Measurements from ENCODE around the gene PGC.
A peak's percentile ranks its signal among the peaks of the same experiment; 100 is the strongest.

PGC gene

DNA sequence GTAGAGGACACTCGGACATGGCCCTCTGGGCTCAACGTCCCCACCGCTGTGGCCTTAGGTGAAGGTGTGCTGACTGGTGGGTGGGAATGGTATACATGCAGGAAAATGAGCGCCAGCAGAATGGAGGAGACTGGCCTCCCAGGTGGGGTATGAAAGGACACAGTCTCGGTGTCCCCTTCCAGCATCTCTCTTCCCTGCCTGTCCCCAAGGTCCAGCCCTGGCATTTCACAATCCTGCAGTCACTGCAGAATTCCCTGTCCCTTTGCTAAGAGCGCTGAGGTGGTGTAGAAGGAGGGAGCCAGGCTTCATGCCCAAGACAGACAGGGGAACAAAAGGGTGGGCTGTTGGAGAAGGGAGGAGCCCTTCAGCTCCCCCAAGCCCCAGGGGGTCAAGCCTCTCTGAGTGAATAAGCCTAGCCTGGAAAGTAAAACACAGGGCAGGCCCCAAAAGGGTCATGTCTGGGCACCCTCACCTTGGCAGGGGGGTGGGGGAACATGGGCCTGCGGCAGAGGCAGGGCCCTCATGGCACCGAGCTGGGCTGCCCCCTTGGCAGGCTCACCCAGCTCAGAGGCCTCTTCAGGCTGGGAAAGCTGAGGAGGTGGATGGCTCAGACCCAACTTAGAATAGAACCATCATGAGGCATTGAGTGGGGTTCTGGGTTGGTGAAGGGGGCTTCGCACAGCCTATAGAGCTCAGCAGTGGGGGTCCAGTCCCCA is 35.7 kb downstream of the PGC start:
- DNase-seq: no peak

- no peak for DNase-seq
These were observed 37.8 kb downstream of the PGC start for GRCh38 chr6:41709375-41709774.

DNA sequence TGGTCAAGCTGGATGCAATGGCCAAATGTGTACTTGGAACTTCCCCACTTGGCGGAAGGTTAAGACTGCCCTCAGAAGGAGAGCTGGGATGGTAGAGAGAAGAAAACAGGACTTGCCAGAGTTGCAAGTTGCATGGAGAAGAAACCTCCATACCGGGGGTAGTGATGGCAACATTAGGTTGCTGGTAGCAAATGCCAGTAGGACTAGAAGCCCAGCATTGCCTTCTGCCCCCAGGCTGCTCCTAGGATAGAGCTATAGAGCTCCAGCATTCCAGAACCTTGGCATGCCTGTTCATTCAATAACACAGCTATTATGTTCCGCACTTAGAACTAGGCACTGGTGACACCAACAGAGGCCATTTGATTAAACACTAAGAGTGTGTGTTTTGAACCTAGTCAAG is 38.3 kb downstream of the PGC start:
- DNase-seq: no peak

DNA sequence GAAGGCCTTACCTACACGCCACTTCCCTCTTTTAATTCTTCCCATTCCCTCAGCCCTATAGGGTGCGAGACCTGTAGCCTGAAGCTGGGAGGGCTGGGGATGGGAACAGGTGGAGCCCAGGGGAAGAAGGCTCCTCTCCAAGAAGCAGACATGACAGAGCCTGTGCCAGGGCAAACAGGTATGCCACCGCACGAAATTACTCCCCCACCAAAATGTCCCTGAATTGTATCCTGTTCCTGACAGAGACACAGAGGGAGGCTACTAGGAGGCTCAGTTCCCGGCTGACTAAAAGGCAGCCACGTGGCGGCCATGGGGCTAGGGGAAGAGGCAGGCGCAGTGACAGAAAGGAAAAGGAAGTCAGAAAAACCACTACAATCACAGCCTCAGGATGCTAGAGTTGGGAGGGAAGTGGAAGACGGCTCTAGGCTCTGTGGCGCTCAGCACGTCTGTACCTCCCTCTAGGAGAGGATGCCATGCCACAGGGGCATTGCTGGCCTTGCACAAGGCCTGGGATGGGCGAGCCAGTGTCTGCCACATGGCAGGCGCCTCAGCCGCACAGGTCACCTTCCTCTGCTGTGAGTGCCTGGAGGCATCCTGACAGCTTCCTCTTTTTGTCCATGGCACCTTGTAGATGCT is 39.5 kb downstream of the PGC start:
- DNase-seq: no peak

DNA sequence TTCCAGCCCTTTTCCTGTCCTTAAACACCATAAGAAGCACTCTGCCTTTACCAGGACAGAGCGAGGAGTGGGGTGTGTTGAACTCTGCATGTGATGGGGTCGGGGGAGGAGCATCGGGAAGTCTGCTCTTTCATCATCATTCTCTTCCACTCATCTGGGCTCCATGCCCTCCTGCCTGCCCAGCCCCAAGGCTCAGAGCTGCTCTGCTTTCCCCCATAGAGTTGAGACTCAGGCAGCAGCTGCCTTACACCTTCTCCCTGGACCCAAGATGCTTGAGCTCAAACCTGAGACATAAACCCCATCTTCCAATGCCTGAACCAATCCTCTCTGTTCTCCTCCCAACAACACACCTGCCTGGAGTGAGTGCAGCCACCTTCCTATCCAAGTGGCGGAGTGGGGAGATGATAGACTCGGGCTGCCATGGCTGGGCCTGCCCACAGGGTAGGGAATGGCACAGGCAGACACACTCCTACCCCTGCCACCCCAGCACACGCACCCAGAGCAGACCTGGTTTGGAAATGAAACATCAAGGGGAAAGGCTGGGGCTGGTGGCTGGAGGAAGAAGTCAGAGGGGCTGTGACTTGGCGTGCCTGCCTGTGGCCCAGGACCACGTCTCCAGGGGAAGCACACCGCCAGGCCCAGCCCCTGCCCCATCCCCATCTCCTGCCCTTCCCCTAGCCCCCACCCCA is 40.2 kb downstream of the PGC start:
- DNase-seq: peak; percentile 19

GRCh38 chr6:41705996-41706835 is 41.0 kb downstream of the PGC start:
- peak; percentile 67 for DNase-seq

- DNase-seq: no peak
These were observed 41.7 kb downstream of the PGC start for GRCh38 chr6:41705311-41705995.

GRCh38 chr6:41704656-41705310 is 42.4 kb downstream of the PGC start:
- DNase-seq: no peak

GRCh38 chr6:41704028-41704427 is 43.2 kb downstream of the PGC start:
- DNase-seq: no peak

DNA sequence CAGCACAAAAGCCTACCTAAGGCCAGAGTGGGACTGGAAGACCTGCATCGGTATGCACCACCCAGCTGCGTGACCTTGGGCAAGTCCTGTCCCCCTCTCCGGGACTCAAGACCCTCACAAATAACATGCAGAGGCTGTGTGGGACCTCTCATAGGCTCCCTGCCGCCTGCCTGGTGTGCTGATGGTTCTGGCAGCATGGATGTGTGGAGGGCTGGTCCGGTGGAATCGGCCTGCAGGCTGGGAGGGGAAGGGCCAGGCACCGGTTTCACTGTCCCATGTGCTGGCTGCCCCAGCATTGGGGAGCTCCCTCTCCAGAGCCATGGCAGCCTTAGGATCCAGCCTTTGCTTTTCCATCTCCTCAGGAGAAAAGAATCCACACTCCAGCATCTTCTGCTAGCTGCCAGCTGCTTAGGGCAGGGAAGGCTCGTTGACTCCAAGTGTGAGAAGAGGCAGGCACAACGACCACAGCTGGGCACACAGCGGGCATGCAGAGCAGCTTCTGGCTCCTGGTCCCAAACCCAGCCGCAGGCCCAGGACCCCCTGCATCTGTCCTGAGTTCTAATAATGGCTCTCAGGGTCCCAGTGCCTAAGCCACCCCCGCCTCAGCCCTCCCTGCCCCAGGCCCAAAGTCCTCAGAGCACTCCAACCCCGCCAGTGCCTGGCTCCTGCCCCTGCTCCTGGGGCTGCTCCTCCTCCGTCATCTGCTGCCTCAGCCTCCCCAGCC is 44.3 kb downstream of the PGC start:
- DNase-seq: no peak

GRCh38 chr6:41702089-41702745 is 45.0 kb downstream of the PGC start:
- DNase-seq: no peak

- no peak for DNase-seq
These were observed 46.5 kb downstream of the PGC start for GRCh38 chr6:41700463-41701347.

GRCh38 chr6:41699063-41699462 is 48.1 kb downstream of the PGC start:
- no peak for DNase-seq

DNA sequence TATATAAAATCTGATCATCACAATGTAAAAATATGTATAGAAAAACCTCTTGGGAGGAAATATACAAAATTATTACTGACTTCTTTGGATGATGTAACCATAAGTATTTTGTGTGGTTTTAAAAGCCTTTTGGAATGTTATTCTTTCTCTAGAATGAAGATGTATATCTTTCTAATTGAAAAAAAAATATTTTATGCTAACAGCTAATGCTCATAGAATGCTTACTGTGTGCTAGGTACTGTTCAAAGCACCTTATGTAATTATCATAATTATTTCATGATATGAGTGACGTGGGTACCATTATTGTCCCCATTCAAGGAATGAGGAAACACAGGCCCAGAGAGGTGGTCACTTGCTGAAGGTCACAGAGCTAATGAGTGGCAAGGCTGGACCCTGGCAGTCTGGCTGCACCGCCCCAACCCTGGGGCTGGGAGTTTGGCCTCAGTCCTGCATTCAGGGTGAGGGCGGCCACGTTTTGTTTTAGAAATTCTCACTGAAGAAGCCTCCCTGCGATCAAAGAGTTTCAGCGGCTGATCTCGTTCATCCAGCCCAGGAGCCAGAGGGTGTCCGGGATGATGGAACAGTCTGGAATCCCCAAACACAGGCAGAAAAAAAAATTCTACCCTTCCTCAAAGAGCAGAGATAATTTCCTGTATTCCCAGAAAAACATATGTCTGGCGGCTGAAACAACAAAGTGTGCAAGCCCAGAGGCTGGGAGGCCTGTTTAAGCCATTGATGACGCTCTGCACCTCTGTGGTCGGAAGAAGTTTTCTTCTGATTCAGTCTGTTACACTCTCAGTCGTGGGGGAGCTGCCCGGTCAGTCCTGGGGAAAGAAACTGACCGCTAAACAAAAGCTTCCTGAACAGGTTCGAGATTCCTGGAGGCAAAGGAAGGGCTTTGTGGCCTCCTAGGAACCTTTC is 49.1 kb downstream of the PGC start:
- DNase-seq: no peak

DNA sequence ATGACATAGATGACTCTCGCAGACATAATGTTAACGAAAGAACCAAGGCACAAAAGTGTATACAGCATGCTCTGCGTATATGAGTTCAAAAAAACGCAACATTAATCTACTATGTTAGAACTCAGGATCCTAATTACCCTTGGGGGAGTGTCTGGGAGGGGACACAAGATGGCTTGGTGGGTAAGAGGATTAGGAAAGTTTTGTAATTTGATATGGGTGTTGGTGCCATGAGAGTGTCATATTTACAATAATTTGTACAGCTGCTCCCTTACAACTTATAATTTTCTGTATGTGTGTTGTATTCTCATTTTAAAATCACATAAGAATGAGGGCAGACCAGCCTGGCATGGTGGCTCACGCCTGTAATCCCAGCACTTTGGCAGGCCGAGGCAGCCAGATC is 50.4 kb downstream of the PGC start:
- no peak for DNase-seq

- DNase-seq: no peak
These were observed 51.4 kb downstream of the PGC start for GRCh38 chr6:41695825-41696224.

- DNase-seq: no peak
These were observed 52.2 kb downstream of the PGC start for GRCh38 chr6:41694815-41695526.
